ENCODE results near the gene CSDE1. TPM values are rescaled to one million over a fixed set of nuclear protein-coding genes. Genes with fewer than 3 reads are reported as not detected.
A peak's percentile ranks its signal among the peaks of the same experiment; 100 is the strongest.
"Not testable (repeated sequence)": the region's sequence is repeated elsewhere in the genome, so short reads cannot be mapped to it uniquely, and the experiment has no call there.

Gene CSDE1
- total RNA-seq, 1 donor from 2014 or later, result 538 TPM

- Mint-ChIP-seq H3K27me3 (ENCODE audit: unreplicated experiment) (peaks cover 9% of the 10 kb centered on the region), H3K4me3 (ENCODE audit: unreplicated experiment) (peak overlapping the region; percentile 99), H3K4me1 (ENCODE audit: unreplicated experiment) (peaks cover 52% of the 10 kb centered on the region), H3K27ac (ENCODE audit: unreplicated experiment) (peak overlapping the region; percentile 98), H3K36me3 (ENCODE audit: low read depth, unreplicated experiment) (peaks cover 17% of the 10 kb centered on the region), H3K9me3 (ENCODE audit: unreplicated experiment) (no peaks in the 10 kb centered on the region)
- no peak for TF ChIP-seq CTCF (IDR thresholded peaks at IDR 0.05; ENCODE audit: unreplicated experiment)
- DNase-seq (ENCODE audit: low spot score), result no peak
Measured at GRCh38 chr1:114756009-114756892, 1.5 kb downstream of the CSDE1 start.

- Mint-ChIP-seq H3K27me3 (ENCODE audit: unreplicated experiment) (peaks cover 9% of the 10 kb centered on the region), H3K27ac (ENCODE audit: unreplicated experiment) (peak overlapping the region; percentile 75), H3K9me3 (ENCODE audit: unreplicated experiment) (no peaks in the 10 kb centered on the region), H3K36me3 (ENCODE audit: low read depth, unreplicated experiment) (peaks cover 17% of the 10 kb centered on the region), H3K4me1 (ENCODE audit: unreplicated experiment) (peaks cover 52% of the 10 kb centered on the region), H3K4me3 (ENCODE audit: unreplicated experiment) (peak overlapping the region; percentile 99)
- no peak for DNase-seq (ENCODE audit: low spot score)
- no peak for TF ChIP-seq CTCF (IDR thresholded peaks at IDR 0.05; ENCODE audit: unreplicated experiment)
Measured at GRCh38 chr1:114755006-114755931, 2.5 kb downstream of the CSDE1 start.

- peaks cover 10% of the 10 kb centered on the region for H3K27me3 Mint-ChIP-seq (ENCODE audit: unreplicated experiment)
- not testable (repeated sequence) for H3K27ac Mint-ChIP-seq (ENCODE audit: unreplicated experiment); H3K4me3 Mint-ChIP-seq (ENCODE audit: unreplicated experiment)
Measured at GRCh38 chr1:114753702-114754101, 4.1 kb downstream of the CSDE1 start.

GRCh38 chr1:114753143-114753542 is 4.6 kb downstream of the CSDE1 start:
- Mint-ChIP-seq H3K27me3 (ENCODE audit: unreplicated experiment) (peaks cover 8% of the 10 kb centered on the region), H3K4me1 (ENCODE audit: unreplicated experiment) (peaks cover 48% of the 10 kb centered on the region), H3K4me3 (ENCODE audit: unreplicated experiment) (no peak overlapping the region), H3K27ac (ENCODE audit: unreplicated experiment) (no peak overlapping the region), H3K9me3 (ENCODE audit: unreplicated experiment) (no peaks in the 10 kb centered on the region), H3K36me3 (ENCODE audit: low read depth, unreplicated experiment) (peaks cover 26% of the 10 kb centered on the region)
- TF ChIP-seq CTCF (IDR thresholded peaks at IDR 0.05; ENCODE audit: unreplicated experiment), result no peak
- no peak for DNase-seq (ENCODE audit: low spot score)

More at GRCh38 chr1:114753702-114754101, 4.1 kb downstream of the CSDE1 start:
- not testable (repeated sequence) for DNase-seq (ENCODE audit: low spot score); H3K9me3 Mint-ChIP-seq (ENCODE audit: unreplicated experiment)
- Mint-ChIP-seq H3K36me3 (ENCODE audit: low read depth, unreplicated experiment) (peaks cover 24% of the 10 kb centered on the region), H3K4me1 (ENCODE audit: unreplicated experiment) (peaks cover 52% of the 10 kb centered on the region)

- Mint-ChIP-seq H3K27me3 (ENCODE audit: unreplicated experiment) (peaks cover 1% of the 10 kb centered on the region), H3K9me3 (ENCODE audit: unreplicated experiment) (no peaks in the 10 kb centered on the region), H3K36me3 (ENCODE audit: low read depth, unreplicated experiment) (peaks cover 14% of the 10 kb centered on the region), H3K4me1 (ENCODE audit: unreplicated experiment) (peaks cover 34% of the 10 kb centered on the region), H3K27ac (ENCODE audit: unreplicated experiment) (no peak overlapping the region), H3K4me3 (ENCODE audit: unreplicated experiment) (no peak overlapping the region)
- DNase-seq (ENCODE audit: low spot score), result no peak
- TF ChIP-seq CTCF (IDR thresholded peaks at IDR 0.05; ENCODE audit: unreplicated experiment), result no peak
Measured at GRCh38 chr1:114750780-114751179, 7.0 kb downstream of the CSDE1 start.
